Stimulated activated CD4-positive, alpha-beta T cell treated with anti-CD3 and anti-CD28 coated beads, Interleukin-15, amount 100 ng/mL, for 1 hour (primary cell): Measurements from ENCODE around the gene PIEZO2.

ENCODE experiments used
- DNase-seq, 2 donors: peaks; one replicate each; pipeline ENCODE4 v3.0.0-alpha.2; 2020; ENCODE audit warnings: low read depth in 1 of 2, low spot score in 1 of 2

Gene PIEZO2

GRCh38 chr18:11113937-11114336, 35.4 kb downstream of the PIEZO2 start:
- DNase-seq: no peak

- DNase-seq: no peak
Observed at GRCh38 chr18:11113046-11113548, 36.3 kb downstream of the PIEZO2 start.

GRCh38 chr18:11112286-11112685, 37.1 kb downstream of the PIEZO2 start:
- no peak for DNase-seq

GRCh38 chr18:11110509-11110908, 38.9 kb downstream of the PIEZO2 start:
- DNase-seq: no peak

GRCh38 chr18:11108947-11109346, 40.4 kb downstream of the PIEZO2 start:
- DNase-seq: no peak

- DNase-seq: no peak
Observed at GRCh38 chr18:11106894-11107293, 42.5 kb downstream of the PIEZO2 start.

- no peak for DNase-seq
Observed at GRCh38 chr18:11105463-11105862, 43.9 kb downstream of the PIEZO2 start.

- no peak for DNase-seq
Observed at GRCh38 chr18:11104307-11104706, 45.1 kb downstream of the PIEZO2 start.

- DNase-seq: no peak
Observed at GRCh38 chr18:11096839-11097750, 52.3 kb downstream of the PIEZO2 start.

- DNase-seq: no peak
Observed at GRCh38 chr18:11096411-11096810, 53.0 kb downstream of the PIEZO2 start.

- DNase-seq: no peak
Observed at GRCh38 chr18:11095674-11096293, 53.6 kb downstream of the PIEZO2 start.

- no peak for DNase-seq
Observed at GRCh38 chr18:11095211-11095610, 54.2 kb downstream of the PIEZO2 start.

GRCh38 chr18:11091746-11092145, 57.6 kb downstream of the PIEZO2 start:
- DNase-seq: no peak

- DNase-seq: no peak
Observed at GRCh38 chr18:11089931-11090715, 59.2 kb downstream of the PIEZO2 start.

GRCh38 chr18:11081009-11081532, 68.3 kb downstream of the PIEZO2 start:
- no peak for DNase-seq

- no peak for DNase-seq
Observed at GRCh38 chr18:11078491-11078890, 70.9 kb downstream of the PIEZO2 start.

GRCh38 chr18:11077548-11078187, 71.7 kb downstream of the PIEZO2 start:
- no peak for DNase-seq

- no peak for DNase-seq
Observed at GRCh38 chr18:11074889-11075288, 74.5 kb downstream of the PIEZO2 start.

GRCh38 chr18:11073971-11074370, 75.4 kb downstream of the PIEZO2 start:
- DNase-seq: no peak

GRCh38 chr18:11072632-11073031, 76.7 kb downstream of the PIEZO2 start:
- DNase-seq: no peak

GRCh38 chr18:11071300-11071699, 78.1 kb downstream of the PIEZO2 start:
- no peak for DNase-seq
